NCI-H1105 treated with DMSO at 0.1 percent for 48 hours (cell line): ENCODE measurements around the gene TMEM238L.

Experiments
- DNase-seq: peaks from one replicate; lab custom pipeline; 2025; lab: John Stamatoyannopoulos, UW

TMEM238L gene

GRCh38 chr17:10773391-10773790, 30.5 kb downstream of the TMEM238L start:
- DNase-seq = no peak

GRCh38 chr17:10772425-10773380, 31.2 kb downstream of the TMEM238L start:
- no peak for DNase-seq

- no peak for DNase-seq
Observed at GRCh38 chr17:10771148-10771547, 32.8 kb downstream of the TMEM238L start.

- DNase-seq = no peak
Observed at GRCh38 chr17:10769840-10770239, 34.1 kb downstream of the TMEM238L start.

GRCh38 chr17:10768750-10769251, 35.1 kb downstream of the TMEM238L start:
- no peak for DNase-seq

GRCh38 chr17:10767232-10767631, 36.7 kb downstream of the TMEM238L start:
- DNase-seq = no peak

GRCh38 chr17:10762037-10762436, 41.9 kb downstream of the TMEM238L start:
- no peak for DNase-seq

GRCh38 chr17:10761281-10761680, 42.6 kb downstream of the TMEM238L start:
- DNase-seq = no peak

- DNase-seq = no peak
Observed at GRCh38 chr17:10758062-10758461, 45.8 kb downstream of the TMEM238L start.

GRCh38 chr17:10757647-10758046, 46.3 kb downstream of the TMEM238L start:
- no peak for DNase-seq

GRCh38 chr17:10757067-10757466, 46.8 kb downstream of the TMEM238L start:
- DNase-seq = no peak

GRCh38 chr17:10756619-10757018, 47.3 kb downstream of the TMEM238L start:
- DNase-seq = no peak

GRCh38 chr17:10756185-10756584, 47.7 kb downstream of the TMEM238L start:
- no peak for DNase-seq

- no peak for DNase-seq
Observed at GRCh38 chr17:10755592-10756127, 48.2 kb downstream of the TMEM238L start.

GRCh38 chr17:10754861-10755591, 48.9 kb downstream of the TMEM238L start:
- DNase-seq = no peak

GRCh38 chr17:10754109-10754508, 49.8 kb downstream of the TMEM238L start:
- DNase-seq = no peak

GRCh38 chr17:10752696-10753095, 51.2 kb downstream of the TMEM238L start:
- no peak for DNase-seq

GRCh38 chr17:10751563-10751962, 52.3 kb downstream of the TMEM238L start:
- no peak for DNase-seq

GRCh38 chr17:10750210-10750609, 53.7 kb downstream of the TMEM238L start:
- DNase-seq = no peak

- DNase-seq = no peak
Observed at GRCh38 chr17:10748531-10749181, 55.2 kb downstream of the TMEM238L start.

- DNase-seq = no peak
Observed at GRCh38 chr17:10745231-10745630, 58.7 kb downstream of the TMEM238L start.
